Measurements from ENCODE around the gene KIF4A. TPM values are rescaled to one million over a fixed set of nuclear protein-coding genes. Genes with fewer than 3 reads are reported as not detected.
"Not testable (repeated sequence)": the region's sequence is repeated elsewhere in the genome, so short reads cannot be mapped to it uniquely, and the experiment has no call there.

The KIF4A gene
- total RNA-seq, 2 donors from 2014 or later: 27.6 to 40.6 TPM

DNA sequence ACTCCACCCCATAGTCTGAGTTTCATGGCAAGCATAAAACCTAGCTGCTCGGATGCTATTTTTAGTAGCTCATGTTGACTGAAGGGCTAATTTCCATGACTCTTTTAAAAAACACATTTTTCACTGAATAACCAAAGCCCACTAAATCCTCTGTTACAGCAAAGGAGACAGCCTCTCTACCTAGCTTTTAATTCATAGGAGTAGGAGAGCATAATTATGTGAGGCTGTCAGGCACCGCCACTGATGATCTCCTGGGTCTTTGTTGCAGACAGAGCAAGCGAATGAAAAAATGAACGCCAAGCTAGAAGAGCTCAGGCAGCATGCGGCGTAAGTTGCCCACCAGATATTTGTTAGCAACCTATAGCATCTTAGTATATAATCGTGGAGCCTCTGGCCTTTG, 53.5 kb downstream of the KIF4A start:
- Mint-ChIP-seq H3K27me3 (ENCODE audit: insufficient read depth) (no peaks in the 10 kb centered on the region), H3K4me3 (no peak overlapping the region), H3K27ac (no peak overlapping the region), H3K4me1 (no peaks in the 10 kb centered on the region), H3K9me3 (peaks cover 50% of the 10 kb centered on the region), H3K36me3 (ENCODE audit: low read depth) (peaks cover 51% of the 10 kb centered on the region)
- no peak for DNase-seq
- Histone ChIP-seq H3K9ac (ENCODE audit: extremely low read depth, low read length, poor library complexity, severe bottlenecking) (no peak overlapping the region), H3K9me3 (ENCODE audit: control insufficient read depth, low read length) (peaks cover 27% of the 10 kb centered on the region), H3K4me3 (ENCODE audit: low read length) (no peak overlapping the region), H3K36me3 (ENCODE audit: control insufficient read depth, insufficient read depth, low read length) (peaks cover 57% of the 10 kb centered on the region), H3K4me1 (ENCODE audit: control insufficient read depth, insufficient read depth, low read length) (no peaks in the 10 kb centered on the region), H3K27me3 (ENCODE audit: control insufficient read depth, insufficient read depth, low read length, poor library complexity, severe bottlenecking) (no peaks in the 10 kb centered on the region), H3K27ac (ENCODE audit: low read depth, low read length) (no peak overlapping the region)
- TF ChIP-seq, protein P1, sequence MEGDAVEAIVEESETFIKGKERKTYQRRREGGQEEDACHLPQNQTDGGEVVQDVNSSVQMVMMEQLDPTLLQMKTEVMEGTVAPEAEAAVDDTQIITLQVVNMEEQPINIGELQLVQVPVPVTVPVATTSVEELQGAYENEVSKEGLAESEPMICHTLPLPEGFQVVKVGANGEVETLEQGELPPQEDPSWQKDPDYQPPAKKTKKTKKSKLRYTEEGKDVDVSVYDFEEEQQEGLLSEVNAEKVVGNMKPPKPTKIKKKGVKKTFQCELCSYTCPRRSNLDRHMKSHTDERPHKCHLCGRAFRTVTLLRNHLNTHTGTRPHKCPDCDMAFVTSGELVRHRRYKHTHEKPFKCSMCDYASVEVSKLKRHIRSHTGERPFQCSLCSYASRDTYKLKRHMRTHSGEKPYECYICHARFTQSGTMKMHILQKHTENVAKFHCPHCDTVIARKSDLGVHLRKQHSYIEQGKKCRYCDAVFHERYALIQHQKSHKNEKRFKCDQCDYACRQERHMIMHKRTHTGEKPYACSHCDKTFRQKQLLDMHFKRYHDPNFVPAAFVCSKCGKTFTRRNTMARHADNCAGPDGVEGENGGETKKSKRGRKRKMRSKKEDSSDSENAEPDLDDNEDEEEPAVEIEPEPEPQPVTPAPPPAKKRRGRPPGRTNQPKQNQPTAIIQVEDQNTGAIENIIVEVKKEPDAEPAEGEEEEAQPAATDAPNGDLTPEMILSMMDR (conservative IDR thresholded peaks at IDR 0.05): no peak
- 97 to 100% methylated on average over 4 to 7 of the region's 7 CpGs for WGBS, 2 experiments (ENCODE audit: insufficient coverage in 1 of 2, insufficient read length in 1 of 2)

DNA sequence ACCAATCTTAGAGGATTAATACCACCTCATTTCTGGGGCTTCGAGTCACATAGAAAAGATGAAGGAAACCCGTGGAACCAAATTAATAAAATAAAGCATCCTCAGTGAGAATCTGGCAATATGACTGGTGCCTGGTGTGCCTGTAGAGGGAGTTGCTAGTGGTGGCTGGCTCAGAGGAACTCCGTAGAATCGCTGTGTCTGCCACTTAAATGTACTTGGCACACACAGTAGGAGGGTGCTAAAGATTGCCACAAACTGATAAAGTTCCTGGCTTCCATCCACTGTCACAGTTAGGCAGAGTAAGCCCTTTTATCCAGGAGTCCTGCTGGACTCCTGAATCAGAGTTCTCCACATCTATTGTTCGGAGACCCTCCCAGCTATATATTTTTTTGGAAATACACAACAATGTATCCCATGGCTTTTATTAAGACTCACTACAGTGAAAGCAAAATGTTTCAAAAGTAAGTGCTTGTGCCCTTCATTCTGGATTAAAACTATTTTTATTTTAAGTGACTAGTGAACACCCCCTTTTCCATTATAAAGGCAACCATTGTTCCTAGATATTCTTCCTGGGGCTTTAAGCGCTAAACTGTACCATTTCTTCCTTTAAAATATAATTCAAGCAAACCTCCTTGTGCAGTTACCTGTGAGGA, 56.6 kb downstream of the KIF4A start:
- Mint-ChIP-seq H3K9me3 (peaks cover 63% of the 10 kb centered on the region), H3K36me3 (ENCODE audit: low read depth) (peaks cover 64% of the 10 kb centered on the region), H3K4me3 (no peak overlapping the region), H3K27me3 (ENCODE audit: insufficient read depth) (no peaks in the 10 kb centered on the region), H3K4me1 (no peaks in the 10 kb centered on the region), H3K27ac (no peak overlapping the region)
- WGBS, 2 experiments (ENCODE audit: insufficient coverage in 1 of 2, insufficient read length in 1 of 2): 99% methylated on average over 6 of the region's 6 CpGs; no CpG with 5 or more reads in 1 of the 2 experiments
- TF ChIP-seq, protein P1 (conservative IDR thresholded peaks at IDR 0.05): no peak
- Histone ChIP-seq H3K36me3 (ENCODE audit: control insufficient read depth, insufficient read depth, low read length) (peaks cover 66% of the 10 kb centered on the region), H3K27ac (ENCODE audit: low read depth, low read length) (no peak overlapping the region), H3K4me1 (ENCODE audit: control insufficient read depth, insufficient read depth, low read length) (no peaks in the 10 kb centered on the region), H3K27me3 (ENCODE audit: control insufficient read depth, insufficient read depth, low read length, poor library complexity, severe bottlenecking) (no peaks in the 10 kb centered on the region), H3K9me3 (ENCODE audit: control insufficient read depth, low read length) (peaks cover 40% of the 10 kb centered on the region), H3K4me3 (ENCODE audit: low read length) (peak overlapping the region; percentile 45), H3K9ac (ENCODE audit: extremely low read depth, low read length, poor library complexity, severe bottlenecking) (no peak overlapping the region)
- DNase-seq: no peak

DNA sequence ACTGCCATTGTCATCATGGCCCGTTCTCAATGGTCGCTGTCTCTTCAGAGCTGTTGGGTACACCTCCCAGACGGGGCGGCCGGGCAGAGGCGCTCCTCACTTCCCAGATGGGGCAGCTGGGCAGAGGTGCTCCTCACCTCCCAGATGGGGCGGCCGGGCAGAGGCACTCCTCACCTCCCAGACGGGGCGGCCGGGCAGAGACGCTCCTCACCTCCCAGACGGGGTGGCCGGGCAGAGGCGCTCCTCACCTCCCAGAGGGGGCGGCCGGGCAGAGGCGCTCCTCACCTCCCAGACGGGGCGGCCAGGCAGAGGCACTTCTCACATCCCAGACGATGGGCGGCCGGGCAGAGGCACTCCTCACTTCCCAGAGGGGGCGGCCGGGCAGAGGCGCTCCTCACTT, 58.9 kb downstream of the KIF4A start:
- 88 to 99% methylated on average over 5 to 23 of the region's 26 CpGs for WGBS, 2 experiments (ENCODE audit: insufficient coverage in 1 of 2, insufficient read length in 1 of 2)
- not testable (repeated sequence) for H3K9ac ChIP-seq (ENCODE audit: extremely low read depth, low read length, poor library complexity, severe bottlenecking); H3K4me3 ChIP-seq (ENCODE audit: low read length); H3K4me1 Mint-ChIP-seq; H3K4me1 ChIP-seq (ENCODE audit: control insufficient read depth, insufficient read depth, low read length); H3K27ac ChIP-seq (ENCODE audit: low read depth, low read length); H3K4me3 Mint-ChIP-seq; H3K27me3 ChIP-seq (ENCODE audit: control insufficient read depth, insufficient read depth, low read length, poor library complexity, severe bottlenecking); H3K27ac Mint-ChIP-seq; H3K27me3 Mint-ChIP-seq (ENCODE audit: insufficient read depth); DNase-seq
- Mint-ChIP-seq H3K36me3 (ENCODE audit: low read depth) (peaks cover 71% of the 10 kb centered on the region), H3K9me3 (peaks cover 73% of the 10 kb centered on the region)
- H3K9me3 ChIP-seq (ENCODE audit: control insufficient read depth, low read length): peaks cover 40% of the 10 kb centered on the region
- peaks cover 56% of the 10 kb centered on the region for H3K36me3 ChIP-seq (ENCODE audit: control insufficient read depth, insufficient read depth, low read length)

DNA sequence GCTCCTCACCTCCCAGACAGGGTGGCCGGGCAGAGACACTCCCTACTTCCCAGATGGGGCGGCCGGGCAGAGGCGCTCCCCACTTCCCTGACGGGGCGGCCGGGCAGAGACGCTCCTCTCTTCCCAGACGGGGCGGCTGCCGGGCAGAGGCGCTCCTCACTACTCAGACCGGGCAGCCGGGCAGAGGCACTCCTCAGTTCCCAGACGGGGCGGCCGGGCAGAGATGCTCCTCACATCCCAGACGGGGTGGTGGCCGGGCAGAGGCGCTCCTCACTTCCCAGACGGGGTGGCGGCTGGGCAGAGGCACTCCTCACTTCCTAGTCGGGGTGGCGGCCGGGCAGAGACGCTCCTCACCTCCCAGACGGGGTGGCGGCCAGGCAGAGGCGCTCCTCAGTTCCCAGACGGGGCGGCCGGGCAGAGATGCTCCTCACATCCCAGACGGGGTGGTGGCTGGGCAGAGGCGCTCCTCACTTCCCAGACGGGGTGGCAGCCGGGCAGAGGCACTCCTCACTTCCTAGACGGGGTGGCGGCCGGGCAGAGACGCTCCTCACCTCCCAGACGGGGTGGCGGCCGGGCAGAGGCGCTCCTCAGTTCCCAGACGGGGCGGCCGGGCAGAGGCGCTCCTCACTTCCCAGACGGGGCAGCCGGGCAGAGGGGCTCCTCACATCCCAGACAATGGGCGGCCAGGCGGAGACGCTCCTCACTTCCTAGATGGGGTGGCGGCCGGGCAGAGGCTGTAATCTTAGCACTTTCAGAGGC, 59.6 kb downstream of the KIF4A start:
- H3K27me3 Mint-ChIP-seq (ENCODE audit: insufficient read depth); H3K4me3 Mint-ChIP-seq; H3K27me3 ChIP-seq (ENCODE audit: control insufficient read depth, insufficient read depth, low read length, poor library complexity, severe bottlenecking); H3K27ac ChIP-seq (ENCODE audit: low read depth, low read length); H3K9ac ChIP-seq (ENCODE audit: extremely low read depth, low read length, poor library complexity, severe bottlenecking); DNase-seq; H3K4me1 Mint-ChIP-seq; H3K27ac Mint-ChIP-seq; H3K4me3 ChIP-seq (ENCODE audit: low read length); H3K4me1 ChIP-seq (ENCODE audit: control insufficient read depth, insufficient read depth, low read length): not testable (repeated sequence)
- H3K36me3 ChIP-seq (ENCODE audit: control insufficient read depth, insufficient read depth, low read length): peaks cover 49% of the 10 kb centered on the region
- Mint-ChIP-seq H3K36me3 (ENCODE audit: low read depth) (peaks cover 69% of the 10 kb centered on the region), H3K9me3 (peaks cover 74% of the 10 kb centered on the region)
- 97 to 100% methylated on average over 3 to 44 of the region's 55 CpGs for WGBS, 2 experiments (ENCODE audit: insufficient coverage in 1 of 2, insufficient read length in 1 of 2)
- H3K9me3 ChIP-seq (ENCODE audit: control insufficient read depth, low read length): peaks cover 40% of the 10 kb centered on the region
